ENCODE data around the gene SERPINC1.
"Not testable (repeated sequence)": the region's sequence is repeated elsewhere in the genome, so short reads cannot be mapped to it uniquely, and the experiment has no call there.

The SERPINC1 gene

GRCh38 chr1:173862146-173862768, 54.9 kb downstream of the SERPINC1 start:
- DNase-seq: not testable (repeated sequence)

DNA sequence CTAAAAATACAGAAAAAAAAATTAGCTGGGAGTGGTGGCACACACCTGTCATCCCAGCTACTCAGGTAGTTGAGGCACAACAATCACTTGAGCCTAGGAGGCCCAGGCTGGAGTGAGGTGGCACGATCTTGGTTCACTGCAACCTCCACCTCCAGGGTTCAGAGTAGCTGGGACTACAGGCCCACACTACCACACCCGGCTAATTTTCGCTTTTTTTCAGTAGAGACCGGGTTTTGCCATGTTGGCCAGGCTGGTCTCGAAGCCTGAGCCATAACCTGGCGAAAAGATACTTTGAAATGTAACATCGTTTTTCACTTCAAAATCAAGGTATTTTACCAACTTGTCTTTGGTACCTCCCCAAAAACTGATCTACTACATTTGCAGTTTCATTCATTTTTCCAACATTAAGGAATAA, 55.4 kb downstream of the SERPINC1 start:
- no peak for DNase-seq

GRCh38 chr1:173860065-173860464, 57.1 kb downstream of the SERPINC1 start:
- DNase-seq: no peak

DNA sequence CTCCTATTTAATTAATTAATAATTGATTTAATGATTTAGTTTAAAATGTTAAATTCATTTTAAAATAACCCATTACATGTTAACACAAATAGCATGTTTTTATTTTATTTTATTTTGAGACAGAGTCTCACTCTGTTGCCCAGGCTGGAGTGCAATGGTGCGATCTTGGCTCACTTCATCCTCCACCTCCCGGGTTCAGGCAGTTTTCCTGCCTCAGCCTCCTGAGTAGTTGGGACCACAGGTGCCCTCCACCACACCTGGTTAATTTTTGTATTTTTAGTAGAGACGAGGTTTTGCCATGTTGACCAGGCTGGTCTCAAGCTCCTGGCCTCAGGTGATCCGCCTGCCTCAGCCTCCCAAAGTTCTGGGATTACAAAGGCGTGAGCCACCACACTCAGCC, 57.6 kb downstream of the SERPINC1 start:
- DNase-seq: not testable (repeated sequence)

DNA sequence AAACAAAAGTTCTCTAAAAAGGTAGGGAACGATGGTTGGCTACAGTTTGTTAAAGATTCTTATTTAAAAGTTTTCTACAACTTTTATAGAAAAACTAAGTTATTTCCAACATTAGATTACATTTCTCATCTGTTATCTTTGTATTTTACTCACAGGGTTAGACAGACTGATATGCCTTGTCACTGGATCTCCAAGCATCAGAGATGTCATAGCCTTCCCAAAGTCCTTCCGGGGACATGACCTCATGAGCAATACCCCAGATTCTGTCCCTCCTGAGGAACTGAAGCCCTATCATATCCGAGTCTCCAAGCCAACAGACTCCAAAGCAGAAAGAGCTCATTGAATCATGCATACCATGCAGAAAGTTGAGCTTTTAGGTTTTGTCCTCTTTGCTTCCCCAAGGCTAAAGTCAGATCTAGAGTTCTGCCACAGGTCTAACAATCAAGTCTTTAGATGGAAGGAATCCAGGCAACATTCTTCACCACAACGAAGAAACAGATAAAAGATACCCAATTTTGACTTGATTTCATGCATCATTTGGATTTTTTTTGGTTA, 59.7 kb downstream of the SERPINC1 start:
- DNase-seq: no peak

DNA sequence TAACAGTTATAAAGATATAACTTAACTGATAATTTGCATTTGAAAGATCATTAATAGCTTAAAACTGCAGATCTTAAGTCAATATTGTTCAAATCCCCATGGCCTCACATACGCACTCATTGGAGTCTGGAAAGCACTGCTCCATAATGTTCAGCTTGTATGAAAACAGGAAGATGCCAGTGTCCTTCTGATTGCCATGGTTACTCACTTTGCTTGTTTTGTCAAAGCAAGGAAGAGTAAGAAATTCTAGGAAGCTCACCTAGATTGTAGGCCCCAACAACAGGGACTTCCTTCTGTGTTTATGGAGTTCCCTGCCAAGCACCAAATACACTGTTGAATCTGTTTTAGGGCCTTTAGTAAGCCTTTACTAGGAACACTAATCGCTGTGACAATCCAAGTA, 60.2 kb downstream of the SERPINC1 start:
- DNase-seq: no peak

- no peak for DNase-seq
Measured at GRCh38 chr1:173856014-173856413, 61.1 kb downstream of the SERPINC1 start.
